SK-N-SH treated with all-trans-retinoic acid at 6 μM for 48 hours (cell line): ENCODE data around the gene SLC6A6.

Experiments used
- ATAC-seq: fragments of 200-7000 bp; cut with Tn5 transposase; 3 replicates; pipeline ENCODE4 v1.9.1; 2020; ENCODE audit warnings: mild to moderate bottlenecking, moderate library complexity
- ARNTL ChIP-seq: fragments of 450-650 bp; formaldehyde crosslinking; IDR thresholded peaks from 2 replicates; pipeline ENCODE4 v1.5.0; 2020; ENCODE audit warnings: low read depth, mild to moderate bottlenecking, moderate library complexity, borderline replicate concordance
- BACH2 ChIP-seq: fragments of 250-450 bp; sonication (Bioruptor Pico); IDR thresholded peaks from 2 replicates; pipeline ENCODE4 v1.9.0; 2021; ENCODE audit warnings: mild to moderate bottlenecking, borderline replicate concordance
- CREB5 ChIP-seq: fragments of 250-450 bp; sonication (Bioruptor Pico); IDR thresholded peaks from 2 replicates; pipeline ENCODE4 v1.5.1; 2020; ENCODE audit warnings: low read depth, mild to moderate bottlenecking, moderate library complexity
- CSDC2 ChIP-seq: fragments of 250-450 bp; sonication (Bioruptor Pico); IDR thresholded peaks from 2 replicates; pipeline ENCODE4 v1.5.0; 2020; ENCODE audit warnings: mild to moderate bottlenecking, moderate library complexity
- CSRNP3 ChIP-seq: fragments of 250-450 bp; sonication (Bioruptor Pico); IDR thresholded peaks from 2 replicates; pipeline ENCODE4 v1.5.1; 2021; ENCODE audit warnings: mild to moderate bottlenecking, moderate library complexity
- GLIS3 ChIP-seq: fragments of 250-450 bp; sonication (Bioruptor Pico); IDR thresholded peaks from 2 replicates; pipeline ENCODE4 v1.5.0; 2020; ENCODE audit warnings: mild to moderate bottlenecking, moderate library complexity
- ISL1 ChIP-seq: fragments of 250-450 bp; sonication (Bioruptor Pico); IDR thresholded peaks from 2 replicates; pipeline ENCODE4 v2.1.2; 2022; ENCODE audit warnings: mild to moderate bottlenecking, moderate library complexity
- OSR1 ChIP-seq: fragments of 250-450 bp; sonication (Bioruptor Pico); IDR thresholded peaks from 2 replicates; pipeline ENCODE4 v1.8.0; 2022; ENCODE audit warnings: moderate library complexity, mild to moderate bottlenecking, inconsistent platforms
- PPARA ChIP-seq: fragments of 250-450 bp; sonication (Bioruptor Pico); IDR thresholded peaks from 2 replicates; pipeline ENCODE4 v1.5.0; 2020; ENCODE audit warnings: mild to moderate bottlenecking, borderline replicate concordance
- RARB ChIP-seq: fragments of 250-450 bp; sonication (Bioruptor Pico); IDR thresholded peaks from 2 replicates; pipeline ENCODE4 v1.8.0; 2021; ENCODE audit warnings: mild to moderate bottlenecking, moderate library complexity
- TCF4 ChIP-seq: fragments of 250-450 bp; sonication (Bioruptor Pico); IDR thresholded peaks from 2 replicates; pipeline ENCODE4 v1.8.0; 2021; ENCODE audit warnings: mild to moderate bottlenecking, moderate library complexity, borderline replicate concordance
- TOX ChIP-seq: fragments of 250-450 bp; sonication (Bioruptor Pico); IDR thresholded peaks from 2 replicates; pipeline ENCODE4 v1.8.0; 2021; ENCODE audit warnings: mild to moderate bottlenecking, moderate library complexity, borderline replicate concordance
- TSHZ2 ChIP-seq: fragments of 250-450 bp; sonication (Bioruptor Pico); IDR thresholded peaks from 2 replicates; pipeline ENCODE4 v1.5.0; 2020; ENCODE audit warnings: mild to moderate bottlenecking, moderate library complexity
- ZC3H10 ChIP-seq: fragments of 250-450 bp; sonication (Bioruptor Pico); IDR thresholded peaks from 2 replicates; pipeline ENCODE4 v1.5.1; 2021; ENCODE audit warnings: mild to moderate bottlenecking, moderate library complexity
- ZFP3 ChIP-seq: fragments of 250-450 bp; sonication (Bioruptor Pico); IDR thresholded peaks from 2 replicates; pipeline ENCODE4 v1.5.0; 2020; ENCODE audit warnings: mild to moderate bottlenecking, moderate library complexity
- ZNF565 ChIP-seq: fragments of 450-650 bp; formaldehyde crosslinking; conservative IDR thresholded peaks from 2 replicates; pipeline ENCODE4 v1.5.0; 2020; ENCODE audit warnings: low read depth, mild to moderate bottlenecking, moderate library complexity
- ZNF70 ChIP-seq: fragments of 450-650 bp; formaldehyde crosslinking; IDR thresholded peaks from 2 replicates; pipeline ENCODE4 v1.5.0; 2020; ENCODE audit warnings: mild to moderate bottlenecking, moderate library complexity
- ZNF8 ChIP-seq: fragments of 450-650 bp; formaldehyde crosslinking; IDR thresholded peaks from 2 replicates; pipeline ENCODE4 v1.5.0; 2020; ENCODE audit warnings: mild to moderate bottlenecking, moderate library complexity
- TF ChIP-seq, protein P1 (sequence below): fragments of 250-450 bp; sonication (Bioruptor Pico); IDR thresholded peaks from 2 replicates; pipeline ENCODE4 v1.8.0; 2021; ENCODE audit warnings: low read depth, mild to moderate bottlenecking, moderate library complexity, borderline replicate concordance
- TF ChIP-seq, protein P2 (sequence below): fragments of 250-450 bp; sonication (Bioruptor Pico); IDR thresholded peaks from 2 replicates; pipeline ENCODE4 v1.8.0; 2020; ENCODE audit warnings: mild to moderate bottlenecking, moderate library complexity, borderline replicate concordance

The SLC6A6 gene

GRCh38 chr3:14488286-14489041, 86.1 kb downstream of the SLC6A6 start:
- TF ChIP-seq ZNF565, result no peak
- TF ChIP-seq, all 23 proteins: peak for 0
- ATAC-seq, result no peak

DNA sequence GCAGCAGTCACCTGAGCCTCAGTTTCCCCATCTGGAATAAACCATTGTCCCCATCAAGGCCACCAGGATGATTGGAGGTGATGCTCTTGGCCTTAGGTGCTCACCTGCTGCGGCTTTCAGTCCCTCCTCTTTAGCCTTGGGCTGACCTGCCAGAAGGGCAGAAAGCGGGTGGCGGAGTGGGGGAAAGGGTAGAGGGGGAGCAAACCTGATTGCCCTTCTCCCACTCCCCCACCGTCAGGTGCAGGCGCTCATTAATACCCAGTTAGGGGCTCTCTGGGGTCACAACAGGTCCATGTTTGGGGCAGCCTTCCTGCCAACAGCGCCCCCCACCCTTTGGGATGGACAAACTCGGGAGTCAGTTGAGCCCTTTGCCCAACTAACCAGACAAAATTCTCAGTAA, 87.2 kb downstream of the SLC6A6 start:
- TF ChIP-seq ZNF8 (CRISPR knock-in tag), result no peak
- TF ChIP-seq TSHZ2 (CRISPR knock-in tag), result no peak
- TF ChIP-seq, protein P1, sequence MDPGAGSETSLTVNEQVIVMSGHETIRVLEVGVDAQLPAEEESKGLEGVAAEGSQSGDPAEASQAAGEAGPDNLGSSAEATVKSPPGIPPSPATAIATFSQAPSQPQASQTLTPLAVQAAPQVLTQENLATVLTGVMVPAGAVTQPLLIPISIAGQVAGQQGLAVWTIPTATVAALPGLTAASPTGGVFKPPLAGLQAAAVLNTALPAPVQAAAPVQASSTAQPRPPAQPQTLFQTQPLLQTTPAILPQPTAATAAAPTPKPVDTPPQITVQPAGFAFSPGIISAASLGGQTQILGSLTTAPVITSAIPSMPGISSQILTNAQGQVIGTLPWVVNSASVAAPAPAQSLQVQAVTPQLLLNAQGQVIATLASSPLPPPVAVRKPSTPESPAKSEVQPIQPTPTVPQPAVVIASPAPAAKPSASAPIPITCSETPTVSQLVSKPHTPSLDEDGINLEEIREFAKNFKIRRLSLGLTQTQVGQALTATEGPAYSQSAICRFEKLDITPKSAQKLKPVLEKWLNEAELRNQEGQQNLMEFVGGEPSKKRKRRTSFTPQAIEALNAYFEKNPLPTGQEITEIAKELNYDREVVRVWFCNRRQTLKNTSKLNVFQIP, result no peak
- no peak for TF ChIP-seq BACH2 (CRISPR knock-in tag)
- no peak for TF ChIP-seq ARNTL (CRISPR knock-in tag)
- no peak for ATAC-seq

- TF ChIP-seq TOX (CRISPR knock-in tag), result no peak
- ATAC-seq, result no peak
Measured at GRCh38 chr3:14490255-14490654, 87.8 kb downstream of the SLC6A6 start.

DNA sequence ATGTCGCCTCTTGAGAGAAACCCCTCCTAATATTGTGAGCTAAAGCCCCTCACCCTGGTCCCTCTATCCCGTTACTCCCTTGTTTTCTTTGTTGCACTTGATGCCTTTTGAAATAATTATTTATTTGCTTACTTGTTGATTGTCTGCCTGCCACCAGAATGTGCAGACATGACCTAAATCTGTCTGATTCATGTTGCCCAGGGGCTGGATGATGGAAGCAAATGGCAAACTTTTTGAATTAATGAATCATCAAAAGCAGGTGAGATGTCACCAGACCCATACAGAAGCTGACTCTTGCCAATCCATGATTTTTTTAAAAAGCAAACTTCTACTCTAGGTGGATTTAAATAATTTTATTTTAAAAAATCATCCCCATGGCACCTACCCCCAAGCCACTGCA, 88.4 kb downstream of the SLC6A6 start:
- TF ChIP-seq, protein P2, sequence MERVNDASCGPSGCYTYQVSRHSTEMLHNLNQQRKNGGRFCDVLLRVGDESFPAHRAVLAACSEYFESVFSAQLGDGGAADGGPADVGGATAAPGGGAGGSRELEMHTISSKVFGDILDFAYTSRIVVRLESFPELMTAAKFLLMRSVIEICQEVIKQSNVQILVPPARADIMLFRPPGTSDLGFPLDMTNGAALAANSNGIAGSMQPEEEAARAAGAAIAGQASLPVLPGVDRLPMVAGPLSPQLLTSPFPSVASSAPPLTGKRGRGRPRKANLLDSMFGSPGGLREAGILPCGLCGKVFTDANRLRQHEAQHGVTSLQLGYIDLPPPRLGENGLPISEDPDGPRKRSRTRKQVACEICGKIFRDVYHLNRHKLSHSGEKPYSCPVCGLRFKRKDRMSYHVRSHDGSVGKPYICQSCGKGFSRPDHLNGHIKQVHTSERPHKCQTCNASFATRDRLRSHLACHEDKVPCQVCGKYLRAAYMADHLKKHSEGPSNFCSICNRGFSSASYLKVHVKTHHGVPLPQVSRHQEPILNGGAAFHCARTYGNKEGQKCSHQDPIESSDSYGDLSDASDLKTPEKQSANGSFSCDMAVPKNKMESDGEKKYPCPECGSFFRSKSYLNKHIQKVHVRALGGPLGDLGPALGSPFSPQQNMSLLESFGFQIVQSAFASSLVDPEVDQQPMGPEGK (CRISPR knock-in tag), result no peak
- TF ChIP-seq, protein P1, result no peak
- TF ChIP-seq OSR1, result no peak
- no peak for TF ChIP-seq BACH2 (CRISPR knock-in tag)
- no peak for TF ChIP-seq PPARA (CRISPR knock-in tag)
- no peak for TF ChIP-seq RARB (CRISPR knock-in tag)
- no peak for TF ChIP-seq ISL1
- TF ChIP-seq ZNF8 (CRISPR knock-in tag), result no peak
- TF ChIP-seq GLIS3 (CRISPR knock-in tag), result no peak
- TF ChIP-seq TSHZ2 (CRISPR knock-in tag), result no peak
- TF ChIP-seq ZFP3 (CRISPR knock-in tag), result no peak
- TF ChIP-seq CREB5, result no peak
- TF ChIP-seq ZNF70 (CRISPR knock-in tag), result no peak
- TF ChIP-seq TOX (CRISPR knock-in tag), result no peak
- TF ChIP-seq ZC3H10, result no peak
- TF ChIP-seq ARNTL (CRISPR knock-in tag), result no peak
- no peak for TF ChIP-seq TCF4 (CRISPR knock-in tag)
- TF ChIP-seq CSRNP3, result no peak
- TF ChIP-seq CSDC2 (CRISPR knock-in tag), result no peak

More for the DNA sequence above, 88.4 kb downstream of the SLC6A6 start:
- no peak for ATAC-seq
